Lower leg skin (tissue), 3 donors: ENCODE results near the gene PEAR1.

Experiments used
- POLR2A ChIP-seq, 2 donors: fragments of 450-650 bp; IDR thresholded peaks; one replicate each; pipeline ENCODE4 v1.6.1; 2016 to 2017; ENCODE audit warnings: antibody characterized with exemption in 2 of 2, mild to moderate bottlenecking in 1 of 2, moderate library complexity in 1 of 2
- TF ChIP-seq, protein P1 (sequence below), 3 donors: fragments of 450-650 bp; IDR thresholded peaks; one replicate each; pipeline ENCODE4 v1.5.1; 2016; ENCODE audit warnings: antibody characterized with exemption in 3 of 3, mild to moderate bottlenecking in 3 of 3, moderate library complexity in 2 of 3

DNA sequence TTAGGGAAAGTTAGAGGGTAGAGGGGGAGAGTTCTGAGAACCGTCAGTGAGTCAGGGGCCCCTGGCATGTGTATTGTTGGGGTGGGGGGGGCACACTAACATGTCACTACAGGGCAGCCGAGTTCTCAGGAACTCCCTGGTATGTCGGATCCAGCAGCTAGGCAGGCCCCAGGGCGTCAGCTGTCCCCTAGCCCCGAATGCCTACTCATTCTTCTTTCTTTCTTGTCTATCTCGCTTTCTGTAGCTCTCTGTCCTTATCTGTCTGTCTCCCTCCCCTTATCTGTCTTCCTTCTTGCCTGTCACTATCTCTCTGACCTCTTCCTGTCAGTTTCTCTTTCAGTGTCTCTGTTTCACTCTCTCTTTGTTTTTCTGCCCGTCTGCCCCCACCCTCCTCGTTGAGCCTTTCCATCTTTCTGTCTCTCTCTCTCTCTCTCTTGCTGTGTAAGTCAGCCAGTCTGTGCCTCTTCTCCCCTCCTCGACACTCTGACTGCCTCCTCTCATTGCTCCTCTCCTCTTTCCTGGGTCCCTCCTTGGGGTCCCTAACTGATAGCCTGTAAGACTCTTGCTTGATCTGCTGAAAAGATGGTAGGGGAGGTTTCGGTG, 30.4 kb upstream of the PEAR1 start:
- TF ChIP-seq, protein P1, sequence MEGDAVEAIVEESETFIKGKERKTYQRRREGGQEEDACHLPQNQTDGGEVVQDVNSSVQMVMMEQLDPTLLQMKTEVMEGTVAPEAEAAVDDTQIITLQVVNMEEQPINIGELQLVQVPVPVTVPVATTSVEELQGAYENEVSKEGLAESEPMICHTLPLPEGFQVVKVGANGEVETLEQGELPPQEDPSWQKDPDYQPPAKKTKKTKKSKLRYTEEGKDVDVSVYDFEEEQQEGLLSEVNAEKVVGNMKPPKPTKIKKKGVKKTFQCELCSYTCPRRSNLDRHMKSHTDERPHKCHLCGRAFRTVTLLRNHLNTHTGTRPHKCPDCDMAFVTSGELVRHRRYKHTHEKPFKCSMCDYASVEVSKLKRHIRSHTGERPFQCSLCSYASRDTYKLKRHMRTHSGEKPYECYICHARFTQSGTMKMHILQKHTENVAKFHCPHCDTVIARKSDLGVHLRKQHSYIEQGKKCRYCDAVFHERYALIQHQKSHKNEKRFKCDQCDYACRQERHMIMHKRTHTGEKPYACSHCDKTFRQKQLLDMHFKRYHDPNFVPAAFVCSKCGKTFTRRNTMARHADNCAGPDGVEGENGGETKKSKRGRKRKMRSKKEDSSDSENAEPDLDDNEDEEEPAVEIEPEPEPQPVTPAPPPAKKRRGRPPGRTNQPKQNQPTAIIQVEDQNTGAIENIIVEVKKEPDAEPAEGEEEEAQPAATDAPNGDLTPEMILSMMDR (IDR thresholded peaks at IDR 0.05) = no peak
- no peak for TF ChIP-seq POLR2A (IDR thresholded peaks at IDR 0.05)
